IMR-90 (cell line): Measurements from ENCODE around the gene NKX2-1. TPM values are rescaled to one million over a fixed set of nuclear protein-coding genes. Genes with fewer than 3 reads are reported as not detected.

Experiments used
- ATAC-seq: fragments of 200-7000 bp; cut with Tn5 transposase; 2 replicates; pipeline ENCODE4 v1.9.1; 2020; ENCODE audit warnings: low read depth, mild to moderate bottlenecking, moderate library complexity
- BruUV-seq: library from RNA; stranded (reverse); fragments of 400-500 nt; replicated peaks from 2 replicates; lab custom pipeline; 2021; lab: Mats Ljungman, UMichigan
- CTCF ChIA-PET: fragments of 300-600 bp; formaldehyde crosslinking; extraction: SDS; loops from one replicate; lab custom pipeline; 2021; ENCODE audit warnings: antibody characterized with exemption; lab: Yijun Ruan, JAX
- POLR2A ChIA-PET: fragments of 300-600 bp; sonication (Branson Sonifier 250); formaldehyde crosslinking; loops from one replicate; lab custom pipeline; 2022; ENCODE audit warnings: antibody characterized with exemption; ENCODE audit not compliant: unreplicated experiment; lab: Charles Lee
- DNase-seq: peaks from one replicate; pipeline ENCODE4 v3.0.0; 2013
- H2AFZ ChIP-seq: replicated peaks from 2 replicates; pipeline ENCODE3; 2013; ENCODE audit warnings: low read length, mild to moderate bottlenecking; ENCODE audit not compliant: poor library complexity
- H2AK5ac ChIP-seq: 2 replicates; pipeline ENCODE4 v1.6.1; 2013; ENCODE audit warnings: low read depth, low read length, inconsistent platforms
- H2AK9ac ChIP-seq: replicated peaks from 2 replicates; pipeline ENCODE3; 2013; ENCODE audit warnings: mild to moderate bottlenecking, low read depth, low read length, moderate library complexity; ENCODE audit not compliant: poor library complexity
- H2BK120ac ChIP-seq: 2 replicates; pipeline ENCODE4 v1.6.1; 2013; ENCODE audit warnings: low read depth, low read length, inconsistent platforms
- H2BK15ac ChIP-seq: 3 replicates; pipeline ENCODE4 v1.6.1; 2013; ENCODE audit warnings: low read depth, low read length, inconsistent platforms
- H2BK20ac ChIP-seq: 2 replicates; pipeline ENCODE4 v1.6.1; 2013; ENCODE audit warnings: low read depth, mild to moderate bottlenecking, inconsistent platforms, low read length, moderate library complexity
- H2BK5ac ChIP-seq: 2 replicates; pipeline ENCODE4 v1.6.1; 2013; ENCODE audit warnings: mild to moderate bottlenecking, low read depth, low read length, inconsistent platforms; ENCODE audit not compliant: poor library complexity, severe bottlenecking
- H3K14ac ChIP-seq: replicated peaks from 2 replicates; pipeline ENCODE4 v1.6.1; 2013; ENCODE audit warnings: low read depth, low read length, inconsistent platforms
- H3K18ac ChIP-seq: 2 replicates; pipeline ENCODE4 v1.6.1; 2013; ENCODE audit warnings: low read depth, low read length, control low read depth
- H3K23ac ChIP-seq: 2 replicates; pipeline ENCODE4 v1.6.1; 2013; ENCODE audit warnings: low read depth, low read length, inconsistent platforms
- H3K27ac ChIP-seq: 2 replicates; pipeline ENCODE4 v1.5.1; 2013; ENCODE audit warnings: mild to moderate bottlenecking, control low read depth, low read length; ENCODE audit not compliant: insufficient read depth
- H3K27me3 ChIP-seq: 2 replicates; pipeline ENCODE4 v1.6.1; 2013; ENCODE audit warnings: low read length; ENCODE audit not compliant: control insufficient read depth, insufficient read depth
- H3K36me3 ChIP-seq: 2 replicates; pipeline ENCODE4 v1.6.1; 2013; ENCODE audit warnings: low read length, mixed read lengths; ENCODE audit not compliant: control insufficient read depth, insufficient read depth
- H3K4ac ChIP-seq: 2 replicates; pipeline ENCODE4 v1.6.1; 2013; ENCODE audit warnings: low read depth, low read length, inconsistent platforms
- H3K4me1 ChIP-seq: 2 replicates; pipeline ENCODE4 v1.6.1; 2013; ENCODE audit warnings: low read length, mixed read lengths; ENCODE audit not compliant: control insufficient read depth, insufficient read depth
- H3K4me2 ChIP-seq: 2 replicates; pipeline ENCODE4 v1.6.1; 2013; ENCODE audit warnings: low read depth, mild to moderate bottlenecking, control low read depth, low read length, moderate library complexity
- H3K4me3 ChIP-seq: 2 replicates; pipeline ENCODE4 v1.5.1; 2013; ENCODE audit warnings: low read depth, mild to moderate bottlenecking, control low read depth, low read length, moderate library complexity; ENCODE audit not compliant: insufficient read depth
- H3K56ac ChIP-seq: 2 replicates; pipeline ENCODE4 v1.6.1; 2013; ENCODE audit warnings: low read length, inconsistent platforms; ENCODE audit not compliant: insufficient read depth; ENCODE audit errors: extremely low read depth
- H3K79me1 ChIP-seq, 2 experiments: 2 replicates each; pipeline ENCODE4 v1.6.1; 2013; ENCODE audit warnings: low read length in 2 of 2, inconsistent platforms in 1 of 2, low read depth in 1 of 2
- H3K9ac ChIP-seq: 2 replicates; pipeline ENCODE4 v1.6.1; 2013; ENCODE audit warnings: low read depth, low read length, control low read depth
- H3K9me1 ChIP-seq: 2 replicates; pipeline ENCODE4 v1.6.1; 2013; ENCODE audit warnings: low read length, inconsistent platforms; ENCODE audit not compliant: insufficient read depth
- H3K9me3 ChIP-seq: 2 replicates; pipeline ENCODE4 v1.6.1; 2013; ENCODE audit warnings: low read length; ENCODE audit not compliant: control insufficient read depth, insufficient read depth
- H4K20me1 ChIP-seq: 2 replicates; pipeline ENCODE4 v1.6.1; 2013; ENCODE audit warnings: low read length, inconsistent platforms; ENCODE audit not compliant: insufficient read depth
- H4K5ac ChIP-seq: 2 replicates; pipeline ENCODE4 v1.6.1; 2013; ENCODE audit warnings: mild to moderate bottlenecking, low read depth, low read length, control low read depth
- H4K8ac ChIP-seq, 2 experiments: 2 replicates each; pipeline ENCODE4 v1.6.1; 2013; ENCODE audit warnings: low read depth in 2 of 2, low read length in 2 of 2, control low read depth in 1 of 2, inconsistent platforms in 1 of 2
- H4K91ac ChIP-seq: 2 replicates; pipeline ENCODE4 v1.6.1; 2013; ENCODE audit warnings: low read depth, low read length, inconsistent platforms; ENCODE audit not compliant: insufficient read depth
- BHLHE40 ChIP-seq: fragments of 150-350 bp; IDR thresholded peaks from 2 replicates; pipeline ENCODE4 v1.6.1; 2016; ENCODE audit warnings: mild to moderate bottlenecking, low read depth, low read length
- CHD1 ChIP-seq: IDR thresholded peaks from 2 replicates; pipeline ENCODE4 v1.6.1; 2012; ENCODE audit warnings: low read depth, low read length, improper control_type of control experiment
- FOS ChIP-seq: fragments of 150-350 bp; IDR thresholded peaks from 2 replicates; pipeline ENCODE4 v1.6.1; 2016; ENCODE audit warnings: low read depth, low read length
- MAFK ChIP-seq: IDR thresholded peaks from 2 replicates; pipeline ENCODE4 v1.6.1; 2012; ENCODE audit warnings: low read depth, low read length, improper control_type of control experiment
- MAZ ChIP-seq: IDR thresholded peaks from 2 replicates; pipeline ENCODE4 v1.6.1; 2012; ENCODE audit warnings: low read depth, mild to moderate bottlenecking, low read length, improper control_type of control experiment, moderate library complexity, borderline replicate concordance
- MXI1 ChIP-seq: IDR thresholded peaks from 2 replicates; pipeline ENCODE4 v1.6.1; 2012; ENCODE audit warnings: low read depth, mild to moderate bottlenecking, low read length, moderate library complexity, borderline replicate concordance
- NFE2L2 ChIP-seq: fragments of 150-350 bp; IDR thresholded peaks from 2 replicates; pipeline ENCODE4 v1.6.1; 2016; ENCODE audit warnings: low read depth, mild to moderate bottlenecking, low read length
- RAD21 ChIP-seq: IDR thresholded peaks from 2 replicates; pipeline ENCODE4 v1.6.1; 2012; ENCODE audit warnings: low read length, improper control_type of control experiment
- RFX5 ChIP-seq: IDR thresholded peaks from 2 replicates; pipeline ENCODE4 v1.8.0; 2012; ENCODE audit warnings: low read depth, mild to moderate bottlenecking, low read length, moderate library complexity
- SMC3 ChIP-seq: fragments of 150-350 bp; IDR thresholded peaks from 2 replicates; pipeline ENCODE4 v1.6.1; 2016; ENCODE audit warnings: low read depth, mild to moderate bottlenecking, antibody characterized with exemption, low read length, moderate library complexity
- WGBS, 2 experiments: methylation state at CpG; one replicate each; pipeline versions ENCODE4 v1.1.5 to v1.1.7; 2013; ENCODE audit warnings: missing lambda C conversion rate in 2 of 2; ENCODE audit not compliant: insufficient read length in 1 of 2; ENCODE audit errors: extremely low coverage in 2 of 2; 5-methylcytosine and 5-hydroxymethylcytosine counted together
- dilution Hi-C: fragments of 300-500 bp; cut with HindIII; formaldehyde crosslinking; loops from one replicate; pipeline ENCODE4 v1.14.3; 2018; ENCODE audit warnings: low sequenced_read_pairs; ENCODE audit not compliant: unreplicated experiment
- in situ Hi-C: fragments of 300-500 bp; cut with MboI; formaldehyde crosslinking; loops from 3 replicates; pipeline ENCODE4 v1.14.3; 2019; ENCODE audit warnings: low sequenced_read_pairs, inconsistent platforms, mixed read lengths
- intact Hi-C: fragments of 100-400 bp; cut with micrococcal nuclease; formaldehyde crosslinking; loops from 2 replicates; pipeline ENCODE4 v1.10.0; 2022
- polyA plus RNA-seq, 3 experiments: library from polyadenylated mRNA; depleted of rRNA; stranded (reverse); fragments of >200 nt; gene quantifications; 2 replicates each; pipeline ENCODE4 v1.2.3, GENCODE V29; 2012; ENCODE audit warnings: low replicate concordance in 1 of 3
- total RNA-seq: library from RNA; depleted of rRNA; stranded (reverse); fragments of >200 nt; gene quantifications from 2 replicates; pipeline ENCODE4 v1.2.3, GENCODE V29; 2012
- TF ChIP-seq, protein P1 (sequence below): fragments of 150-350 bp; IDR thresholded peaks from 2 replicates; pipeline ENCODE4 v1.6.1; 2016; ENCODE audit warnings: low read depth, mild to moderate bottlenecking, low read length, moderate library complexity, borderline replicate concordance
- TF ChIP-seq, protein P2 (sequence below): conservative IDR thresholded peaks from 2 replicates; pipeline ENCODE4 v1.5.1; 2012; ENCODE audit warnings: mild to moderate bottlenecking, low read depth, low read length, improper control_type of control experiment
- TF ChIP-seq, protein P3 (sequence below): fragments of 150-350 bp; IDR thresholded peaks from 2 replicates; pipeline ENCODE4 v1.6.1; 2017; ENCODE audit warnings: mild to moderate bottlenecking, antibody characterized with exemption, low read length, low read depth

Gene NKX2-1
- total and polyA plus RNA-seq, 2 of the 4 experiments (the other 2 are of a cell fraction): not detected

DNA sequence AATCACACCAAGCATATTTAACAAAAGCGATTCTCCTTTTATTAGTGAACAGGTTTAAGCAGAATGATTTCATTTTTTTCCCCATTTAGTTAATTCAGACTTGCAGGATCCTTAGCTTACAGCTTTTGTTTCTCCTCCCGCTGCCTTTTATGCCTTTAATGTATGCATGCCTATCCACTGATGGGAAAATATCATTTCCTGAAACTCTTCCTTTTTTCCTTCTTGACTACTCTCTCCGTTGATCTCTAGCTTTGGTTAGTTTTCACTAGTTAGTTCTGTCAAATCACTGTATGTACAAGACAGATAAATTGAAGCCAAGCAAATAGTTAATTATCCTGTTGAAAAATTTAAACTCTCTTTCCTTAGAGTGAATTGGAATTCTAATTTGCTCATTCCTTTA, 26.3 kb downstream of the NKX2-1 start:
- dilution Hi-C loops: no loop called here
- H3K27ac ChIP-seq: no peak overlapping the region
- no peak overlapping the region for H4K91ac ChIP-seq
- H3K36me3 ChIP-seq: no peaks in the 10 kb centered on the region
- no peaks in the 10 kb centered on the region for H3K9me3 ChIP-seq
- no peak overlapping the region for H2BK5ac ChIP-seq
- H3K79me1 ChIP-seq: no peaks in the 10 kb centered on the region
- DNase-seq: no peak
- ChIA-PET CTCF (no interaction called here), POLR2A (no interaction called here)
- no peak overlapping the region for H3K4me3 ChIP-seq
- H3K4me2 ChIP-seq: no peak overlapping the region
- no peaks in the 10 kb centered on the region for H4K20me1 ChIP-seq
- H2AK5ac ChIP-seq: no peak overlapping the region
- H2BK20ac ChIP-seq: no peak overlapping the region
- in situ Hi-C loops: no loop called here
- H3K9ac ChIP-seq: no peak overlapping the region
- ATAC-seq: no peak
- H3K56ac ChIP-seq: no peak overlapping the region
- no peak overlapping the region for H3K14ac ChIP-seq
- H3K18ac ChIP-seq: no peak overlapping the region
- intact Hi-C loops: no loop called here
- no peak for TF ChIP-seq CHD1
- no peak for TF ChIP-seq FOS
- TF ChIP-seq MXI1: no peak
- TF ChIP-seq, protein P1, sequence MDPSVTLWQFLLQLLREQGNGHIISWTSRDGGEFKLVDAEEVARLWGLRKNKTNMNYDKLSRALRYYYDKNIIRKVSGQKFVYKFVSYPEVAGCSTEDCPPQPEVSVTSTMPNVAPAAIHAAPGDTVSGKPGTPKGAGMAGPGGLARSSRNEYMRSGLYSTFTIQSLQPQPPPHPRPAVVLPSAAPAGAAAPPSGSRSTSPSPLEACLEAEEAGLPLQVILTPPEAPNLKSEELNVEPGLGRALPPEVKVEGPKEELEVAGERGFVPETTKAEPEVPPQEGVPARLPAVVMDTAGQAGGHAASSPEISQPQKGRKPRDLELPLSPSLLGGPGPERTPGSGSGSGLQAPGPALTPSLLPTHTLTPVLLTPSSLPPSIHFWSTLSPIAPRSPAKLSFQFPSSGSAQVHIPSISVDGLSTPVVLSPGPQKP: no peak
- TF ChIP-seq, protein P2, sequence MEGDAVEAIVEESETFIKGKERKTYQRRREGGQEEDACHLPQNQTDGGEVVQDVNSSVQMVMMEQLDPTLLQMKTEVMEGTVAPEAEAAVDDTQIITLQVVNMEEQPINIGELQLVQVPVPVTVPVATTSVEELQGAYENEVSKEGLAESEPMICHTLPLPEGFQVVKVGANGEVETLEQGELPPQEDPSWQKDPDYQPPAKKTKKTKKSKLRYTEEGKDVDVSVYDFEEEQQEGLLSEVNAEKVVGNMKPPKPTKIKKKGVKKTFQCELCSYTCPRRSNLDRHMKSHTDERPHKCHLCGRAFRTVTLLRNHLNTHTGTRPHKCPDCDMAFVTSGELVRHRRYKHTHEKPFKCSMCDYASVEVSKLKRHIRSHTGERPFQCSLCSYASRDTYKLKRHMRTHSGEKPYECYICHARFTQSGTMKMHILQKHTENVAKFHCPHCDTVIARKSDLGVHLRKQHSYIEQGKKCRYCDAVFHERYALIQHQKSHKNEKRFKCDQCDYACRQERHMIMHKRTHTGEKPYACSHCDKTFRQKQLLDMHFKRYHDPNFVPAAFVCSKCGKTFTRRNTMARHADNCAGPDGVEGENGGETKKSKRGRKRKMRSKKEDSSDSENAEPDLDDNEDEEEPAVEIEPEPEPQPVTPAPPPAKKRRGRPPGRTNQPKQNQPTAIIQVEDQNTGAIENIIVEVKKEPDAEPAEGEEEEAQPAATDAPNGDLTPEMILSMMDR: no peak
- TF ChIP-seq MAZ: no peak
- no peak for TF ChIP-seq BHLHE40
- TF ChIP-seq, protein P3, sequence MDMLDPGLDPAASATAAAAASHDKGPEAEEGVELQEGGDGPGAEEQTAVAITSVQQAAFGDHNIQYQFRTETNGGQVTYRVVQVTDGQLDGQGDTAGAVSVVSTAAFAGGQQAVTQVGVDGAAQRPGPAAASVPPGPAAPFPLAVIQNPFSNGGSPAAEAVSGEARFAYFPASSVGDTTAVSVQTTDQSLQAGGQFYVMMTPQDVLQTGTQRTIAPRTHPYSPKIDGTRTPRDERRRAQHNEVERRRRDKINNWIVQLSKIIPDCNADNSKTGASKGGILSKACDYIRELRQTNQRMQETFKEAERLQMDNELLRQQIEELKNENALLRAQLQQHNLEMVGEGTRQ: no peak
- no peak for TF ChIP-seq NFE2L2
- no peak for TF ChIP-seq RFX5
- no peak for TF ChIP-seq SMC3
- no peak for TF ChIP-seq RAD21
- no peak for TF ChIP-seq MAFK
- no peak overlapping the region for H4K8ac ChIP-seq
- H3K23ac ChIP-seq: no peak overlapping the region
- no peak overlapping the region for H4K5ac ChIP-seq
- H3K4me1 ChIP-seq: no peaks in the 10 kb centered on the region
- BruUV-seq: no TSS peak
- H3K27me3 ChIP-seq: no peaks in the 10 kb centered on the region; the same call in 1 of the 2 replicates
- H3K9me1 ChIP-seq: no peaks in the 10 kb centered on the region
- WGBS, 2 experiments: no CpG with 5 or more reads among the region's 3 CpGs
- no peak overlapping the region for H2AK9ac ChIP-seq
- H2BK15ac ChIP-seq: no peak overlapping the region
- no peak overlapping the region for H2BK120ac ChIP-seq
- H2AFZ ChIP-seq: no peak overlapping the region
- H3K4ac ChIP-seq: no peak overlapping the region
